ENCODE data around the gene PTPRG.

The PTPRG gene

DNA sequence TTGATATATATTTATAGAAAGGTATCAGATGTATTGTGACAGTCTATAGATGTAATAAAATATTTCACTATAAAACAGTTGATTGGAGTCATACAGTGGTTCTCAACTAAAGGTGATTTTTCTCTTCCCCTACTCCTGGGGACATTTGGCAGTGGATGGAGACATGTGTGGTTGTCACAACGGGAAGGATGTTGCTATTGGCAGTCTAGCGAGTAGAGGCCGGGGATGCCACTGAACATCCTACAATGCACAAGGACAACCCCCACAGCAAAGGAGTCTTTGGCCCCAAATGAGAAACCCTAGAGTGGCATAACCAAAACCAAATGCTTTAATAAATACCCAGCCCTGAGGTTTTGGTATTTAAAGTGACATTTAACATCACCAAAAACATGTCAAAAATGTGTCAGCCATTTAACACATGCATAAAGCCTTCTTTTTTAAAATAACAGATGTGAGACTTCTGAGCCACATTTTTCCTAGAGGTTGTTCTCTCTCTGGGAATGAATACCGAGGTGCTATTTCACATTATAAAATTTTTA, 367.5 kb downstream of the PTPRG start:
- Histone ChIP-seq H3K4me3 (no peak overlapping the region), H3K27ac (peak overlapping the region in 1 of 2 donors; percentile 34)
- TF ChIP-seq, protein P1, sequence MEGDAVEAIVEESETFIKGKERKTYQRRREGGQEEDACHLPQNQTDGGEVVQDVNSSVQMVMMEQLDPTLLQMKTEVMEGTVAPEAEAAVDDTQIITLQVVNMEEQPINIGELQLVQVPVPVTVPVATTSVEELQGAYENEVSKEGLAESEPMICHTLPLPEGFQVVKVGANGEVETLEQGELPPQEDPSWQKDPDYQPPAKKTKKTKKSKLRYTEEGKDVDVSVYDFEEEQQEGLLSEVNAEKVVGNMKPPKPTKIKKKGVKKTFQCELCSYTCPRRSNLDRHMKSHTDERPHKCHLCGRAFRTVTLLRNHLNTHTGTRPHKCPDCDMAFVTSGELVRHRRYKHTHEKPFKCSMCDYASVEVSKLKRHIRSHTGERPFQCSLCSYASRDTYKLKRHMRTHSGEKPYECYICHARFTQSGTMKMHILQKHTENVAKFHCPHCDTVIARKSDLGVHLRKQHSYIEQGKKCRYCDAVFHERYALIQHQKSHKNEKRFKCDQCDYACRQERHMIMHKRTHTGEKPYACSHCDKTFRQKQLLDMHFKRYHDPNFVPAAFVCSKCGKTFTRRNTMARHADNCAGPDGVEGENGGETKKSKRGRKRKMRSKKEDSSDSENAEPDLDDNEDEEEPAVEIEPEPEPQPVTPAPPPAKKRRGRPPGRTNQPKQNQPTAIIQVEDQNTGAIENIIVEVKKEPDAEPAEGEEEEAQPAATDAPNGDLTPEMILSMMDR (IDR thresholded peaks at IDR 0.05): no peak
- DNase-seq (ENCODE audit: low spot score): no peak

GRCh38 chr3:61929617-61930016, 368.2 kb downstream of the PTPRG start:
- TF ChIP-seq, protein P1 (IDR thresholded peaks at IDR 0.05): no peak
- DNase-seq (ENCODE audit: low spot score): no peak
- Histone ChIP-seq H3K4me3 (no peak overlapping the region), H3K27ac (no peak overlapping the region)

- DNase-seq (ENCODE audit: low spot score): no peak
- TF ChIP-seq, protein P1 (IDR thresholded peaks at IDR 0.05): no peak
- Histone ChIP-seq H3K4me3 (no peak overlapping the region), H3K27ac (no peak overlapping the region)
These were observed 371.1 kb downstream of the PTPRG start for GRCh38 chr3:61932499-61932898.

GRCh38 chr3:61933798-61934504, 372.6 kb downstream of the PTPRG start:
- no peak for DNase-seq (ENCODE audit: low spot score)

DNA sequence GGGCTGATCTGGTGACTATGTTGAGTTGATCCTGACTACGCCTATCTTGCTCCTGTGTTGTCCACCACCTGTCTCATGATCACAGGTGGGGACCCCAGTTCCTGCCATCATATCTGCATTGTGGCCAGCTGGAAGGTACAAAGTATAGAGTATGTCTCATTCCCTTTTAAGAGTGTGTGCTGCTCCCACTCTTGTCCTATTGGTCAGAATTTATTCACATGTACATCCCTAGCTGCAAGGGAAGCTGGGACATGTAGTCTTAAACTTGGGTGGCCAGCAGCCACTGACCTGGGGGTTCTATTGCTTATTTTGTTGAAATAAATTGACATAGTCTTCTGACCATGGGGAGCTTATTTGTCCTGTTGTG, 373.1 kb downstream of the PTPRG start:
- no peak for DNase-seq (ENCODE audit: low spot score)
- H3K27ac ChIP-seq: no peak overlapping the region
- TF ChIP-seq, protein P1 (IDR thresholded peaks at IDR 0.05): no peak
- no peak overlapping the region for H3K4me3 ChIP-seq

More at GRCh38 chr3:61933798-61934504, 372.6 kb downstream of the PTPRG start:
- no peak overlapping the region for H3K4me3 ChIP-seq
- H3K27ac ChIP-seq: no peak overlapping the region
- TF ChIP-seq, protein P1 (IDR thresholded peaks at IDR 0.05): no peak

DNA sequence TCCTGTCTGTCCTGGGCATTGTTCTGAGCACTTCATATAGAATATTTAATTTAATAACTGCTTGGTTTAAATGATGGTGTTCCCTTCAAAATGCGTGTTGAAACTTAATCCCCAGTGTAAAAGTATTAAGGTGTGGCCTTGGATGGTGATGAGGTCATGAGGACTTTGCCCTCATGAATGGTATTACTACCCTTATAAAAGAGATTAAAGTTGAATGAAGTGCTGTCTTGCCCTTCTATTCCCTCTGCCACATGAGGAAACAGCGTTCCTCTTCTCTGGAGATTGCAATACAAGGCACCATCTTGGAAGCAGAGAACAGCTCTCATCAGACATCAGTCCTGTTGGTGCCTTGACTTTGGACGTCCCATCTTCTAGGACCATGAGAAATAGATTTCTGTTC, 374.4 kb downstream of the PTPRG start:
- H3K27ac ChIP-seq: no peak overlapping the region
- no peak for DNase-seq (ENCODE audit: low spot score)

More for the DNA sequence above, 374.4 kb downstream of the PTPRG start:
- TF ChIP-seq, protein P1 (IDR thresholded peaks at IDR 0.05): no peak
- H3K4me3 ChIP-seq: no peak overlapping the region

All from coronary artery (tissue), 2 donors.